IMR-90 (cell line): ENCODE measurements around the gene SF3A2. TPM values are rescaled to one million over a fixed set of nuclear protein-coding genes. Genes with fewer than 3 reads are reported as not detected.

ENCODE experiments used
- CEBPB ChIP-seq: IDR thresholded peaks from 2 replicates; pipeline ENCODE4 v1.6.1; 2012; ENCODE audit warnings: low read depth, low read length, improper control_type of control experiment
- FOS ChIP-seq: fragments of 150-350 bp; IDR thresholded peaks from 2 replicates; pipeline ENCODE4 v1.6.1; 2016; ENCODE audit warnings: low read depth, low read length
- NFE2L2 ChIP-seq: fragments of 150-350 bp; IDR thresholded peaks from 2 replicates; pipeline ENCODE4 v1.6.1; 2016; ENCODE audit warnings: low read depth, mild to moderate bottlenecking, low read length
- RAD21 ChIP-seq: IDR thresholded peaks from 2 replicates; pipeline ENCODE4 v1.6.1; 2012; ENCODE audit warnings: low read length, improper control_type of control experiment
- USF2 ChIP-seq: fragments of 150-350 bp; IDR thresholded peaks from 2 replicates; pipeline ENCODE4 v1.6.1; 2017; ENCODE audit warnings: mild to moderate bottlenecking, antibody characterized with exemption, low read length, low read depth
- polyA plus RNA-seq, 3 experiments: library from polyadenylated mRNA; depleted of rRNA; stranded (reverse); fragments of >200 nt; gene quantifications; 2 replicates each; pipeline ENCODE4 v1.2.3, GENCODE V29; 2012; ENCODE audit warnings: low replicate concordance in 1 of 3
- total RNA-seq: library from RNA; depleted of rRNA; stranded (reverse); fragments of >200 nt; gene quantifications from 2 replicates; pipeline ENCODE4 v1.2.3, GENCODE V29; 2012

The SF3A2 gene
- total and polyA plus RNA-seq, 2 of the 4 experiments (the other 2 are of a cell fraction) = 4.8 to 34.5 TPM

DNA sequence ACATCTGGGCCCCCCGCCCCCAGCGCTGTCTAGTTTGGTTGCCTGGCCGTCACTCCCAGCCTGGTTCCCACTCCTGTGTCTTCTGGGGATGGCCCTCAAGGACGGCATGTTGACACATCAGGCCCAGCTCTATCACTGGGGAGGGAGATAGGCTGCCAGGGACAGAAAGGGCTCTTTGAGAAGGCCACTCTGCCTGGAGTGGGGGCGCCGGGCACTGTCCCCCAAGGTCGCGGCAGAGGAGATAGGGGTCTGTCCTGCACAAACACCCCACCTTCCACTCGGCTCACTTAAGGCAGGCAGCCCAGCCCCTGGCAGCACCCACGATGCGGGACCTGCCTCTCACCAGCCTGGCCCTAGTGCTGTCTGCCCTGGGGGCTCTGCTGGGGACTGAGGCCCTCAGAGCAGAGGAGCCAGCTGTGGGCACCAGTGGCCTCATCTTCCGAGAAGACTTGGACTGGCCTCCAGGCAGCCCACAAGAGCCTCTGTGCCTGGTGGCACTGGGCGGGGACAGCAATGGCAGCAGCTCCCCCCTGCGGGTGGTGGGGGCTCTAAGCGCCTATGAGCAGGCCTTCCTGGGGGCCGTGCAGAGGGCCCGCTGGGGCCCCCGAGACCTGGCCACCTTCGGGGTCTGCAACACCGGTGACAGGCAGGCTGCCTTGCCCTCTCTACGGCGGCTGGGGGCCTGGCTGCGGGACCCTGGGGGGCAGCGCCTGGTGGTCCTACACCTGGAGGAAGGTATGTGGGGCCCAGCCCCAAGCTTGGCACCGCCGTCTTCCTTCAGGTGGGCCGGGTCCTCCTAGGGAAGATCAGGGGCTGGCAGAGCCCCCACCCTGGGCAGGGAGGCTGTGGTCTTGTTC is 12.6 kb downstream of the SF3A2 start, which contains the start of gene AMH (continued):
- TF ChIP-seq FOS (no peak), RAD21 (no peak), NFE2L2 (no peak), USF2 (no peak), CEBPB (no peak)
